ENCODE results near the gene TSPAN6.

Gene TSPAN6

GRCh38 chrX:100636321-100636991, at the start of gene TSPAN6:
TSPAN6 (minus strand) TSS chrX:100636806; CDS start chrX:100636694, 112 bp downstream.
- ChIA-PET POLR2A (ENCODE audit: low non-redundant PET) (interaction anchor here (0.6 kb wide), 1 partner anchor 48 kb away, joined by 9 read pairs; no protein-coding TSS in a partner anchor), CTCF (interaction anchor here (0.6 to 1.6 kb wide), 12 partner anchors 9 to 183 kb away, joined by 3 to 6 read pairs (median 3); partner anchors contain the start of gene TNMD)
- TF ChIP-seq CTCF (conservative IDR thresholded peaks at IDR 0.05; ENCODE audit: low read depth) = peak; percentile 42
- peak within 1 kb of the TSS; percentile 30; the same call in 1 of the 2 replicates for H3K27ac ChIP-seq
- peak; percentile 79 for DNase-seq (ENCODE audit: low spot score)

- DNase-seq (ENCODE audit: low spot score) = no peak
- H3K27ac ChIP-seq = no peak overlapping the region
- no peak for TF ChIP-seq CTCF (conservative IDR thresholded peaks at IDR 0.05; ENCODE audit: low read depth)
- ChIA-PET POLR2A (ENCODE audit: low non-redundant PET) (no interaction called here), CTCF (interaction anchor here (0.6 to 1.5 kb wide), 4 partner anchors 10 to 83 kb away, joined by 3 to 9 read pairs (median 7); no protein-coding TSS in a partner anchor)
Observed at GRCh38 chrX:100685997-100686305, 49.3 kb upstream of the TSPAN6 start.

- DNase-seq (ENCODE audit: low spot score) = peak; percentile 37
- H3K27ac ChIP-seq = no peak overlapping the region
- POLR2A ChIA-PET (ENCODE audit: low non-redundant PET) = no interaction called here
- peak; percentile 42 for TF ChIP-seq CTCF (conservative IDR thresholded peaks at IDR 0.05; ENCODE audit: low read depth)
- CTCF ChIA-PET = interaction anchor here (0.6 to 1.5 kb wide), 7 partner anchors 10 to 504 kb away, joined by 3 to 9 read pairs (median 3); no protein-coding TSS in a partner anchor
Observed at GRCh38 chrX:100685284-100685996, 48.8 kb upstream of the TSPAN6 start.

GRCh38 chrX:100682939-100683338, 46.3 kb upstream of the TSPAN6 start:
- no peak for DNase-seq (ENCODE audit: low spot score)
- ChIA-PET CTCF (no interaction called here), POLR2A (ENCODE audit: low non-redundant PET) (no interaction called here)
- no peak for TF ChIP-seq CTCF (conservative IDR thresholded peaks at IDR 0.05; ENCODE audit: low read depth)
- no peak overlapping the region for H3K27ac ChIP-seq

- H3K27ac ChIP-seq = no peak overlapping the region
- no peak for TF ChIP-seq CTCF (conservative IDR thresholded peaks at IDR 0.05; ENCODE audit: low read depth)
- ChIA-PET CTCF (interaction anchor here (1.8 kb wide), 1 partner anchor 87 kb away, joined by 6 read pairs; no protein-coding TSS in a partner anchor), POLR2A (ENCODE audit: low non-redundant PET) (no interaction called here)
- no peak for DNase-seq (ENCODE audit: low spot score)
Observed at GRCh38 chrX:100681599-100681998, 45.0 kb upstream of the TSPAN6 start.

- H3K27ac ChIP-seq = no peak overlapping the region
- ChIA-PET CTCF (interaction anchor here (0.8 to 1.8 kb wide), 2 partner anchors 26 to 88 kb away, joined by 4 to 6 read pairs; no protein-coding TSS in a partner anchor), POLR2A (ENCODE audit: low non-redundant PET) (no interaction called here)
- no peak for TF ChIP-seq CTCF (conservative IDR thresholded peaks at IDR 0.05; ENCODE audit: low read depth)
- no peak for DNase-seq (ENCODE audit: low spot score)
Observed at GRCh38 chrX:100680756-100681155, 44.1 kb upstream of the TSPAN6 start.

Data from RWPE1 (cell line).